Inflammatory macrophage treated with lipopolysaccharide for 1 hour (primary cell): ENCODE results near the gene CGNL1.

ENCODE experiments used
- DNase-seq, 2 donors: peaks; one replicate each; pipeline ENCODE4 v3.0.0-alpha.2; 2020 to 2022

The CGNL1 gene

DNA sequence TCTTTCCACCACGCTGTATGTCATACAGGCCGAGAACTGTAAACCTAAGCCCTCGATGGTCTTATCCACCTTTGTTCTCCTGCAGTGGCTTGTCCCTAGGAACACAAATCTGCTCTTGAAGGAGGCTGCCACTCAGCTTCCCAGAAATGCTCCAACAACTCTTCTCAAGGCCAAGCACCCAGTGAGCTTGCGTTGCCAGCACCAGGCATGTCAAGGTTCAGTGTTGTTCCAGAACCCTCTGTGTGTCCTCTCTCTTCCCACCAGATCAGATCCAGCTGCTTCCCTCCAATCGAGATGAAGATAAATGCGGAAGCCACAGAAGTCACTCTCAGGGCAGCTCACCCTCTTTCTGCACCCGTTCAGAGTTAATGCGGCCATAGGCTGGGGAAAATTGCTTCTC is 204.1 kb downstream of the CGNL1 start:
- no peak for DNase-seq

DNA sequence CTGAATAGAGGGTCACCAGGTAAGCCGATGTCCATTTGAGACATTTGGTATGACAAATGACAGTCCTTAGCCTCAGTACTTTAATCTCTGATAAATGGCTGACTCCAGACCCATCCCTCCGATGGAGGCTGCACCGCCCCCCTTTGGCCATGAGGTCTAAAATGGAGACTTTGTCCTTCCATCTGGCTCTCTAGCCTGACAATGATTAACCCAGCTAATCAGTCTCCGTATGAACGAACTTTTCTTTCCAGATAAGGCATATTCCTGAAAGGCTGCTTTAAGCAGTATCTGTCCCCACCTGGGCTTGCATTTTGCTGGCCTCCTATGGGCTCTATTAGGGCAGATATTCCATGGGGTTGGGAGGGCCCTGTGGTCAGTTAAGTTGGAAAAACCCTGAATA is 204.6 kb downstream of the CGNL1 start:
- no peak for DNase-seq

DNA sequence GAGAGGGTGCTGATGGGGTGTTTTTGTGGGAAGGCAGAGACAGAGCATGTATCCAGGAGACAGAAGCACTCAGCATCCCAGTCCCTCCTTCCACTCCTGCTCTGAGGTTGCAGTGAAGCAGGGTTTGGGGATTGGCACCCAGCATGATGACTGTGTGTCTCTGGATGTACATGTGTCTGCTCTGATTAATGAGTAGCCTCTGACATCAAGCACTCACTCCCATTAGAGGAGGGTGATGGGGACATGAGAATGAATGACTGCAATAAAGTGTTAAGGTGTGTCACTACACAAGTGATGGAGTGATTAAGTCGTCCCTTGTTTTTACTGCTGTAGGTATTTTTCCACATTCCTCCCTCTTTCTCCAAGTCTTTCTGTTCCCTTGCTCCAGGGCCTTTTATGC is 205.8 kb downstream of the CGNL1 start:
- no peak for DNase-seq

DNA sequence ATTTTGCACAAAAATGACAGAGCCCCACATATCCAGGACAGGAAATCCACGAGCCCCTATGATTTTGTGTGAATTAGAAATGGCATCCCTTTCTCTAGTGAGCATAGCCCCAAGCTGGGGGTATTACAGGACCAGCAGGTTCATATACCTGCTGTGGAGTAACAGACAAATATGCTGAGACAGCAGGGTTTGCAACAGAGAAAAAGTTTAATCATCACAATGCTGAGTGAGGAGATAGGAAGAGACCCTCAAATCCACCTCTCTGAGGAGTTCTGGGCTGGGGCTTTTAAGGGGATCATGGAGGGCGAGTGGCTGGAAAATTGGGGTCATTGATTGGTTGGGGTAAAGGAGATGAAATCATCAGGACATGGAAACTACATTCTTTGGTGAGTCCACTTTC is 207.0 kb downstream of the CGNL1 start:
- DNase-seq, result no peak

DNA sequence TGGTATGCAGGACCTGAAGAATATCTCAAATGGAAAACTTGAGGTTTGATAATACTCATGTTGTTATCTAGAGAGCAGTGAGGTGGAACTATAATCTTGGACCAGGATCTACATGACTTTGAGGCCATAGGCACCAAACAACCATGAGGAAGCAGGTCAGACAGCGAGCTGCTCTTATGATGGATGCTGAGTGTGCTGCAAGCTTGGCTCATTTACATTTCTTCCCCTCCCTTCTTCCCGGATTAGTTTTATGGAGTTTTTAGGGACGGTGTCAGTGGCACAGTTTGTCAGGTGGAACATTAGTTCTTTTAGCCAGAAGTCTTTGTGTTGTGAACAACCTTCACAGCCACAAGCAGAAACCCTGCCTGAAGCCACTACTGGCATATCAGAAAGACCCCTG is 207.4 kb downstream of the CGNL1 start:
- no peak for DNase-seq

DNA sequence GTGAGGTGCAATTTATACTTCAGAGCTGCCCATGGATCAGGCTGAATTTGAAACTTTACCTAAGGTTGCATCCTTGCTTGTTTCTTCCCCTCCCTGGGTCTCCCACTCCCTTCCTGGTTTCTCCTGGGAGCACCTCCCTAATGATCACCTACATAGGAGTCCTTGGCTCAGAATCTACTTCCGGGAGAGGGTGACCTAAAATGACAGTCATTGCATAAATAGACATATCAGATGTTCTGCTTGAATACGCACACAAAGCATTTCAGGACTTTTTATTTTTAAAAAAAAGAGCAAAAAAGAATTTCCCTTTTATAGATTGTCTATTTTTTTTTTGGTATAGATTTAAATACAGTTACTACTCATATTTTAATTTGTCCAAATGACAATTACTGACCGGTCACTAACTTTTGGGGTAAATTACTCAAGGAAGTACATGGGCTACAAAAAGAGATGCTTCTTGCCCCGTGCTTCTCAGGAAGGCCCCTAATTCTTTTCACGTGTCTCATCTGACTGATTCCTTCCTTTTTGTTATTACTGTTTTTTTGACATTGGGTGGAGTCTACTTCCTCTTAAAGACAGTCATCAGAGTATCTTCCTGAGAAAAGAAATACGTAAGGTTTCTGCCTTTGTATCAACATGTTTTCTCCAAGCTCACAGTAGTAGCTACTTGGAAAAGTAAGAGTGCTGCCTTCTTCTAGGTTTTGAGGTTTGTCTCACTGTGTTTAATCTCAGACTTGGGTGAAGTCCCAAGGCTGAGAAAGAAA is 210.5 kb downstream of the CGNL1 start:
- DNase-seq, result peak; percentile 47 to 59

DNA sequence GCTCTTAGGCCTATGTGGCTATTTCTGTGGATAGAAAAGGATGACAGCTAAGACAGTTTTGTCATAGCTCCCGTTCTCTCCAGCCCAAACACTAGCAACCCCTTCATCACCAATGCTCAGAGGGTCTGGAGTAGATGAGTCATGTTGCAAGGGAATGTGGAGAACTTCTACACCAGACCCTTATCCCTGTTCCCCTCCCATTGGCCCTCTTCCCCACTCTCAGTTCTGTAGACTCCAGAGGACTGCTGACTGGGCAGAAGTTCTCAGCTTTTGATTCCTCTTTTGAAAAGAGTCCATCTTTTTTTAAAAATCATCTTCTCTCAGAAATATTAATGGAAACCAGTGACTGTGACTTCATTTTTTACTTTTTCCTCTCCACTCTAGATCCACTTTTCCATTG is 213.0 kb downstream of the CGNL1 start:
- DNase-seq, result peak in 1 of 2 donors; percentile 10

DNA sequence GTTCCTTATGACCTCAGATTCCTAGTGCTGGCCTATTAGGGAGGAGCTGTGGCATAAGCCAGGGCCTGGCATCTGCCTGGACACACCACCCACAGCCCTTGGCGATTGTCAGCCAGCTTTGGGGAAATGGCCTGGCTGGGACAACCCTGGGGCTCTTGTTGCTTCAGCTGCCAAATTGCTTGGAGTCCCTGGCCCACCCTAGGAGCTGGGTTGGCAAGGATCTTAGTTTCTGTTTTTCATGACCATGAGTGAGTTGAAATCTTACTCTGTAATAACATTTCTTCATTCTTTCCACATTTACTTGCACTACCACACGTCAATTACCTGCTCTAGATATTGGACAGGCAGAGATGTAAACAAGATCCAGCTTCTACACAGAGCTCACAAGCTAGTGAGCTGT is 213.4 kb downstream of the CGNL1 start:
- peak; percentile 12 to 28 for DNase-seq

DNA sequence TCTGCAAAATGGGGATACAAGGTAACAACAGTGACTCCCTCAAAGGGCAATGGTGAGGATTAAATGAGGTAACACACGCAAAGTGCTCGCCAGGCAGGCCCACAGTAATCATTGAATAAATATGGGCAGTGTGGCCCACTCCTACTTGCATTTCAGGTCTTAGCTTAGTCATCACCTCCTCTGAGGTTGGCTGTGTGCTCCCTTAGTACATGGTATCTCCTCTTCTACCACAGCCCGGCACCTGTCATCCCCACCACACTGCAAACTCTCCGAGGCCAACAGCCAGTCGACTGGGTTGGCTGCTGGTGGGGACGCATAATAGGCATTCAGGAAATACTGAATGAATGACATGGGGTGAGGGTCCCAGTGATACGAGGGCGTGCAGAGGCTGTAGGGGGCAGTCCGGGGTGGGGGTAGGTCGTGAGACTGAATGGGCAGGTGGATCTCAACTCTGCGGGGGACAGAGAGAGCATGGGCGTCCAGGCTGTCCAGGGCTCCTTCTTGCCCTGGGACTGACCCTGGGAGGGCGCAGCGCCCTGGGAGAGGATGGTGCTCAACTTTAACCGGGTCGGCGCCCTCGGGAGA is 215.0 kb downstream of the CGNL1 start:
- DNase-seq, result no peak

DNA sequence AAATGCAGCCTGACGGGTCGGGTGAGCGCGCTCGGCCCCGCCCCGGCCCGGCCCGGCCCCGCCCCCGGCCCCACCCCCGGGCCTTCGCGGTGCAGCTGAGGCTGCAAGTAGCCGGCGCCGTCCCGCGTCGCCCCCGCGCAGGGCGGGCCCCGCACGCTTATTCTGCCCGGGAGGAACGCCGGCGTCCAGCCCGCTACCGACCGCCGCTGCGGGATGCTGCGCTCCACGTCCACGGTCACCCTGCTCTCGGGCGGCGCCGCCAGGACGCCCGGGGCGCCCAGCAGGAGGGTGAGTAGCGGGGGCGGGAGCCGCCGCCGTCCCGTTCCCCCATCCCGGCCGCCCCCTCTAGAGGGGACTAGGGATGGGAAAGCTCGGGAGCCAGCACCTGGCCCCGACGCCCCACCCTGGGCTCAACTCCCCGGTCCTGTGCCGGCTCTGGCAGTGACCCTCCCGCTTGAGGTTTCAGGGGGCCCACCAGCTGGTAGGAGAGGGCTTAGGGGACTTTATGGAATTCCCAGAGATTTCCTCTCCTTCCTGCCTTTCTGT is 215.6 kb downstream of the CGNL1 start, which contains the start of gene MYZAP:
Gene MYZAP, plus strand, starts transcription at position 83 of the 546 bp plus-strand sequence. Its CDS starts 131 bp downstream, at position 214.
- DNase-seq, result peak in 1 of 2 donors; percentile 36

DNA sequence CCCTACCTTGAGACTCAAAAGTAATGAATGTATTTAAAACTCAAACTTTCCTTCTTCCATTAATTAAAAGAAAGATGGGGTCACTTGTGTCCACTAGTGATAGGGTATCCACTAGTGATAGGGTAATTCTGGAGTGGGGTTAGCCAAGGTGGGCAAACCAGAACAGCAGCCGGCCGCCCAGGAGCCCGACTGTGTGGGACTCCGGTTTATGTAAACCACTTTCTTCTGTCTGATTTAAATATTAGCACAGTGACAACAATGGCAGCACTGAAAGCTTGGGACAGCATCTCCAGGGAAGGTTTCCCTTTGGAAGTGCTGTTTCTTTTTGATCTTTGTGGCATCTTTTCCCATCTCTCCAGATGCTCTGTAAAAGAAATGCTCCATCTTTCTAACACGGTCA is 216.1 kb downstream of the CGNL1 start:
- no peak for DNase-seq

DNA sequence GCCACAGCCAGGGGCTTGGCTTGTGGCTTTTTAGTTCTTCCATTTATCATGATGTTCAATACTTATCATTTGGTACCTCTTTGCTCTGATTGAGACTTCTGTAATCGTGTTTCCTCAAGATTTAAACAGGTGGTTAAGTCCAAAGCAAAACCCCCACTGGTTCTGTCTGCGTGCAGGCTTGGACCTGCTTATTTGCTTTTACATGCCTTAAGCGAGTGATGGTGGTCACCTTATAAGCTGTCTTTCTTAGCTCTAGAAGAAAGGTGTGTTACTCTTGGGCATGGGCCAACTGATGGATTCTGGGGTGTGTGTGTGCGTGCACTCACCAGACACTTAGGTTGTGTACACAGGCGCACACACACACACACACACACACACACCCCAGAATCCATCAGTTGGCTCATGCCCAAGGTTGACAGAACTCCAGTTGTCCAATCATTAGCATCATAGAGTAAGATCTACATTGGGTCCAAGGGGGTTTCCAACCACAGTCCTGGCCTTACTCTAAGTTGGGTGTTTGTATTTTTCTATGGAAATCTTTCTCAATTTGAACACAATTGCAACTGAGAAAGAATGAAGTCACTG is 216.6 kb downstream of the CGNL1 start:
- no peak for DNase-seq

DNA sequence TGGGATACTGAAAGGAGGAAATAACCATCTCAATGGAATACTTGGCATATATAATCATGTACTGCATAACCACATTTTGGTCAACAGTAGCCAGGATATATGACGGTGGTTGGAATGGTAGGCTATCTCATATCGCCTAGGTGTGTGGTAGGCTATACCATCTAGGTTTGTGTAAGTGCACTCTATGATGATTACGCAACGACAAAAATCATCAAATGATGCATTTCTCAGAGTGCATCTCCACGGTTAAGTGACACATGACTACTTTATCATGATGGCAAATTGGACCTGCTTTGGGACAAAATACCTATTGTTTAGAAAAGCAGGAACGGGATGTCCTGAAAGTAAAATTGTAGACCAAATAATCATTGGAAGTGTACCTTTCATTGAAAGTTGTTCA is 218.2 kb downstream of the CGNL1 start:
- DNase-seq, result no peak

DNA sequence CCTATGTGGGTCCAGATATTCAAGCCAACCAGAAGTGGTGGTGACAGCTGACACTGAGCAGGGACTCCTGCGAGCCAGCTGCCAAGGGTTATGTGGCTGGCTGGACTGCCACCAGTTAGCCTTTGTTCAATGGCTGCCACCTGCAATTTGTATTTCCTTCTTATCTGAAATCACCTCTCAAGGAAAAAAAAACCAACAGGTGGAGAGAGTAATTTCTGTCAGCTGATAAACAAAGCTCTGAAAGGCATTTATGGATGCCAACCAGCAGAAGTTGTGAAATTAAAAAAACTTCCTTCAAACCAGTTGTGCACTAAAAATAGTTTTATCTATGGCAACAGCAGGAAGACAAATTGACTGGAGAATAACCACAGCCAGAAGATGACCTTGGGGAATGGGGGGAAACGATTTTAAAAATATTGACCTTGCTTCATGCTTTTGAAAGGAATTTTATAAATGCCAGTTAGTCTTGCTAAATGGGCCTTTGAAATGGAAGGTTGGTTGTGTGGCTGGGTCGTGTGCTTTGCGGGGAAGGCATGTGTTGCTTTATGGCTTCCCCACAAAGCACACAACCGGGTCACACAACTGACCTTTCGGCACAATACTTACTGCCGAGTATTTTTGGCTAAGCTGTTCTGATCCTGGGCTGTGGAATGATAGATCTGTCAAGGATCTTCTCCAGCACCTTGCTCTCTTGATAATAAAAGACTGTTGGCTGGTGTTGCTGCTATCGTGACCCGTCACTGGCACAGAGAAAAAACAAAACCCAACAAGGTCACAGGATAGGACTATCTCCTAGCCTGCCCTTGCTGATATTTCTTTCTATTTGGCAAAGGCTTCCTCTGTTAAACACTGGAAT is 218.9 kb downstream of the CGNL1 start:
- DNase-seq, result no peak

DNA sequence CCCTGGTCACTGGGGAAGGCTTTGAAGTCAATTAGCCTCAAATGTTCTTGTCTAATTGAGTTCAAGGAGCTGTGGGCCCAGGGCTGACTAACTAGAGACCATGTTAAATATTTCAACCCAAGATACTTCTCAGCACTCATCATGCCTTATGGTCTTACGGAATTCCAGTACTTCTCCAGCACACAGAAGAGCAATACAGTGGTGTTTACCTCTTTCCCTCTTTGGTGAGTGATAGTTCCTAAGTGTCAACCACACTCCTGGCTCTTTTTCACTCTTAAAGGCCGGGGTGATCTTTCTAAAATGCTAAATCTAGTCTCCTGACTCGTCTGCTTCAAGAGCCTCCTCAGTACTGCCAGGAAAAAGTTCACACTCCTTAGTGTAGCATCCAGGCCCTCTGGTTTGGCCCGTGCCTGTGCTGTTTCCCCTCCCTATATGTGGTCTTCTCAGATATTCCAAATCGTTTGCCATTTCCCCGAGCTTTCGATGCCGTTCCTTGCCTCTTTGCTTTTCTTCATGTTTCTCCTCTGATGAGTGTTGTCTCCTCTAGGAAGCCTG is 220.1 kb downstream of the CGNL1 start:
- no peak for DNase-seq

DNA sequence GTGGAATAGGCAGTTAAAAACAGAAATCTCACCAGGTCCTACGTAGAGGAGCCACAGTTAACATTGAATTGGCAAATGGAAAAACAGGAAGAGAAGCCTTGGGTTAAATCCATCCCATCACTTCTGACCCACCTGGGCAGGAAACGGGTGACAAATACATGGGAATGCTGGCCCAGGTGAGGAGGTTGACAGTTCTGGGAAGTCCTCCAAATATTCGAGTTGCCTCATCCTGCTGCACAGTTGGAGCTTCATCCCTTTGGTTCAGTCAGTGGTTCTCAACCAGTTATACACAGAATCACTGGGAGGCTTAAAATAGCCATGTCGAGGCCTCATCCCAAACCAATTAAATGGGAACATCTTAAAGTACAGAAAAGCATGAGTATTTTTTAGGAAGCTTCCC is 220.7 kb downstream of the CGNL1 start:
- DNase-seq, result no peak

DNA sequence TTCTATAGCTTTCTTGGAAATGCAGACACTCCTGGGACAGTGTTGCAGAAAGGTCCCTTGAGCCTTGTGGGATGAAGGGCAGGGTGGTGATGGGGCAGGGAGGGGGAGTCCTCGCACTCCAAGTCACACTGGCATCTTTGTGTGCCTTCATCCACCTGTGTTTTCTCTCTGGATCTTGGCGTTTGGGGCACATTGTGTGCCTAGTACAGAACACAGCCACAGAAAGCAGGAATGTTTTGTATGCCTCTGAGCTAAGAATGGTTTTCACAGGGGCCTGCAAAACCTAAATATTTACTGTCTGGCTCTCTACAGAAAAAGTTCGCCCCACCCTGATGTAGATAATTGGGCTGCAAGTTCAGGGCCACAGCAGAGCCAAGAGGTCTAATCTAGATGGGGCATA is 221.1 kb downstream of the CGNL1 start:
- no peak for DNase-seq

DNA sequence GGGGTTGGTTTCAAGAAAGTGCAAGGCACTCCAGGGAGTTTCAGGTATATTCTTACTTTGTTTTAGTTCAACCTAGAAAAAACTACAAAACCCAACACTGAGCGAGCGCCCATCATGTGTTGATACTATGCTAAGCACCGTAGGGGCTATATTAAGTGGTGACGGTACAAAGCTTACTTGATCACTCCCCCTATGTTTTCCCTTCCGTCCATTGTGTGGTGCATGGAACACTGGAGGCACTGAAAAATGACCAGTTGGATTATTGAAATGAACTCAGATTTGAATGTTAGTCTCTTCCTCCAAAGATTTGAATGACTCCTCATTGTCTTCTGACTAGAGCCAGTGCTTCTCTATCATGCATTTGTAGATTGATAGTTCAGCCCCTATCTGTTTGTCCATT is 222.0 kb downstream of the CGNL1 start:
- no peak for DNase-seq

DNA sequence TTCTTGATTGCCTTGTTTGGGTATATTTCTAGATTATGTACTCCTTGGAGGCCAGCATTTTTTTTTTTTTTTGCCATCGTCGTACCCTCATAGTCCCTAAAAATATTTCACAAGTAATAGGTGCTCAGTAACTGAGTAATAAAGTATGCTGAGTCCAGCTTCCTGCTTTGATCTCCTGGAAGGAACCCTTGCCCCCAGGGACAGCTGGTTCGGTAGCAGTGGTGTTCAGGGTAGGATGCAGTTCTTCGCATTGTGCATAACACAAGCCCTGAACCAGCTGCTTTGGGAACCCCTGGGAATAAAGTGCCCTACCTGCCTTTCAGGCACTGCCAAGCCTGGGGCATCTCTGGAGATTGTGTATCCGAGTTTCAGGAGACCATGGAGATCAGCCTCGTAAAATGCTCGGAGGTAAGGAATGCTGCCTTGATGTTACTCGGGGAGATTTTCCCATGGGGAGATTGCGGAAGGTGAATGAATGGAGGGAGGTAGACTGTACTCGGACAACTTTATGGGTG is 223.0 kb downstream of the CGNL1 start:
- no peak for DNase-seq

DNA sequence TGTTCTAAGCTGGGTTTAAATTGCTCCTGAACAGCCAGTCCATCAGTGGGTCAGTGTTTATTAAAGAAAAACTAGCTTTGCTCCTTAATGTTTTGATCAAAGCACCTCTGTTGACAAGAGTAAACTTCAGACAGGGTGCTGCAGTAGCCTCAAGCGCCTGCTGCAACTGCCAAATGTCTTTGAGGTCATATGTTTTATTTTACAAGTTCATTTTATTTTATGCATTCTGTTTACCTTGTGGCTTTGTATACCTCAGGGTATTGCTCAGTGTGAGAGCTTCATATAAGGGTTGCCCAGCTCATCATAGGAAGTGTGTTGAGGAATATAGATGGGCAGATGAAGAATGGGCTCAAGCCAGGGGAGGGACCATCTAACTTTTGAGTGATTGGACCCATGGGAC is 223.9 kb downstream of the CGNL1 start:
- DNase-seq, result no peak
